Mucosa of rectum (tissue), 2 donors: ENCODE data around the gene NRCAM.
A peak's percentile ranks its signal among the peaks of the same experiment; 100 is the strongest.

Source experiments
- H3K27ac ChIP-seq, 2 donors: one replicate each; pipeline ENCODE4 v1.7.0; 2013; ENCODE audit warnings: inconsistent platforms in 2 of 2, low read depth in 2 of 2, low read length in 2 of 2
- H3K27me3 ChIP-seq, 2 donors: one replicate each; pipeline ENCODE4 v1.7.0; 2013; ENCODE audit warnings: low read length in 2 of 2; ENCODE audit not compliant: control insufficient read depth in 2 of 2, insufficient read depth in 2 of 2
- H3K36me3 ChIP-seq, 2 donors: one replicate each; pipeline ENCODE4 v1.7.0; 2013; ENCODE audit warnings: low read length in 2 of 2; ENCODE audit not compliant: control insufficient read depth in 2 of 2, insufficient read depth in 2 of 2
- H3K4me1 ChIP-seq, 2 donors: one replicate each; pipeline ENCODE4 v1.7.0; 2013; ENCODE audit warnings: low read length in 2 of 2, mild to moderate bottlenecking in 1 of 2; ENCODE audit not compliant: control insufficient read depth in 2 of 2, insufficient read depth in 2 of 2
- H3K4me3 ChIP-seq, 2 donors: one replicate each; pipeline ENCODE4 v1.7.0; 2013; ENCODE audit warnings: low read length in 2 of 2
- H3K9ac ChIP-seq, 2 donors: one replicate each; pipeline ENCODE4 v1.7.0; 2013; ENCODE audit warnings: low read length in 2 of 2, low read depth in 1 of 2, mild to moderate bottlenecking in 1 of 2
- H3K9me3 ChIP-seq, 2 donors: one replicate each; pipeline ENCODE4 v1.7.0; 2013; ENCODE audit warnings: low read length in 2 of 2; ENCODE audit not compliant: control insufficient read depth in 2 of 2
- donor health status: healthy.
- donor health status: Normal muscosa, but diverticular disease.

Gene NRCAM

GRCh38 chr7:108460964-108461363, 4.7 kb upstream of the NRCAM start:
- Histone ChIP-seq H3K27ac (no peak overlapping the region), H3K36me3 (no peaks in the 10 kb centered on the region), H3K27me3 (peaks cover 15 to 18% of the 10 kb centered on the region in 2 donors), H3K9ac (no peak overlapping the region), H3K9me3 (no peaks in the 10 kb centered on the region), H3K4me1 (no peaks in the 10 kb centered on the region), H3K4me3 (no peak overlapping the region)

GRCh38 chr7:108459922-108460551, 3.8 kb upstream of the NRCAM start:
- Histone ChIP-seq H3K27ac (no peak overlapping the region), H3K4me3 (no peak overlapping the region), H3K4me1 (peaks cover 0 to 7% of the 10 kb centered on the region in 2 donors), H3K9ac (no peak overlapping the region), H3K36me3 (no peaks in the 10 kb centered on the region), H3K27me3 (peaks cover 15 to 25% of the 10 kb centered on the region in 2 donors), H3K9me3 (no peaks in the 10 kb centered on the region)

DNA sequence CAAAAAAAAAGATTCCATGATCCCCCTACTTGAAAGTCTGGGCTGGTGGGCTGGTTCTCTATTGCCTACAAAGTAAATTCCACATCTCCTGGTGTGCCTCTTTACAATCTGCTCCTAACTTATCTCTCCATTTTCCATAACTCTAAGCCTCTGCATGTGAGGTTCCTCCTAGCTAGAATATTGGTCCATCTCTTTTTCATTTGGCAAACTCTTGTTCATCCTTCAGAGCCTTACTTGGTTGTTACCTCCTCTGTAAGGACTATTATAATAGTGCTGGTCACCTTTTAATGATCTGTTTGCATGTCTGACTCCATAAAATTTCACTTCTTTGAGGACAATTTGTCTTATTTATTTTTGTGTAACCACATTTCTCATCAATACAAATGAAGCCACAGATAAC, 1.6 kb upstream of the NRCAM start:
- no peaks in the 10 kb centered on the region for H3K9me3 ChIP-seq
- H3K9ac ChIP-seq: no peak overlapping the region
- H3K4me3 ChIP-seq: no peak overlapping the region
- peaks cover 0 to 8% of the 10 kb centered on the region in 2 donors for H3K4me1 ChIP-seq
- H3K36me3 ChIP-seq: no peaks in the 10 kb centered on the region
- H3K27me3 ChIP-seq: peaks cover 22 to 42% of the 10 kb centered on the region in 2 donors
- H3K27ac ChIP-seq: no peak overlapping the region

- H3K9ac ChIP-seq: no peak overlapping the region
- no peaks in the 10 kb centered on the region for H3K9me3 ChIP-seq
- H3K4me3 ChIP-seq: no peak overlapping the region
- H3K4me1 ChIP-seq: peaks cover 0 to 8% of the 10 kb centered on the region in 2 donors
- no peak overlapping the region for H3K27ac ChIP-seq
- H3K27me3 ChIP-seq: peaks cover 24 to 49% of the 10 kb centered on the region in 2 donors
- no peaks in the 10 kb centered on the region for H3K36me3 ChIP-seq
These were observed 757 bp upstream of the NRCAM start for GRCh38 chr7:108456845-108457540.

DNA sequence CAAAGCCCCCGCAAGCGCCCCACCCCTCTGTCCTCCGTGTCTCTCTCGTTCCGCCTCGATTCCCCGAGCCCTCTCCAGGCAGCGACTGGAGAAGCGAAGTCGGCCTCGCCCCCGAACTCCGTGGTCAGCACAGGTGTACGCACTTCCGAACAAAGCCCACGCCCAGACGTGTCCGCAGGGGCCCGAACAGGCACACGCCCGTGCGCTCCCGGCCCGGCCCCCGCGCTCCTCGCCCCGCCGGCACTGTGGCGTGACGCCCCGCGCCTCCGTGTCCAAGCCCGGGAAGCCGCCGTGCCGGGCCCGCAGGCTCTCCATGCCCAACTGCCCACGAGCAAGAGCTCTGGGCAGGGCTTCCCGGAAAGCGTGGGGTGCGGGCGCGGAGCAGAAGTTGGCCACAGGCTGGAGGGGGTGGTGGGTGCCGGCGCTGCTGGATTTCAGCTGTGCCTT, 662 bp downstream of the NRCAM start:
- Histone ChIP-seq H3K27me3 (peaks cover 24 to 49% of the 10 kb centered on the region in 2 donors), H3K9ac (no peak overlapping the region), H3K4me3 (peak overlapping the region; percentile 35 to 52), H3K36me3 (no peaks in the 10 kb centered on the region), H3K4me1 (peaks cover 0 to 8% of the 10 kb centered on the region in 2 donors), H3K27ac (no peak overlapping the region), H3K9me3 (no peaks in the 10 kb centered on the region)

DNA sequence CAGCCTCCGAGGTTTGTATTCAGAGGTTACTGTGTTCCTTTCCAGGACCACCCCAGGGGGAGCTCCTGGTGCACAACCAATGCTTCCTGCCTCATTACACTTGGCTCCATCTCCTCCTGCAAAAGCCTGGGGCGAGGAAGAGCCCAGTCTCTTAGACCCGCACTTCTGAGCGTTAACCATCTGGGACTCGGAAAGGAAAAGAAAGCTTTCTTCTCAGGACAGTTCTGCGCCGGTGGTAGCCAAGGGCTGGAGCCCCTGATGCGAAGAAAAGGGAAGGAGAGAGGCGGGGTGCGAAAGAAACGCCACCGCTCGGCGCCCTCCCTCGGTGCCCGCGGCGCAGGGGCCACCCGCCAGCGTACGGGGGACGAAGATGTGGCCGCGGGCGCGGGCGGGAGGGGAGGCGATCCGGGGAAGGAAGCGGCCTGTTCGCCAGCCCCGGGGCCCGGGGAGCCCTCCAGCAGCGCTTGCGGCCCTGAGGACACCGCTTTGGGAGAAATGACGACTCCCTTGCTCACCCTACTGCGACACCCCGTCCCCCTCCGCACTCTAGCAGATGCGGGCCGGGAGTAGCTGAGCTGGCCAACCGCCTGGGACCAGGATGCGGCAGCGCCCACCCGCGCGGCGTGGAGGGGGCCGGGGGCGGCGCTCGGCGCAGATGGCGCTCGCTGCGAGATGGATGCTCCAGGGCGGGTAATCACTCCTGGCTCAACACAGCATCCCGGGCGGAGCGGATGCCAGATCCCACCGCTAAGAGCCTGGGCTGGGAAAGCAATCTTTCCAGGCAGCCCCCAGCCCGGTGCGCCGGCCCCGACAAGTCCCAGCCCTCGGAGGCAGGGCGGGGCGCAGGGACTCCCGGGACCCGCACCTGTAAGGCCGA, 1.3 kb downstream of the NRCAM start:
- Histone ChIP-seq H3K4me3 (peak overlapping the region; percentile 35 to 38), H3K27ac (no peak overlapping the region), H3K4me1 (peaks cover 0 to 8% of the 10 kb centered on the region in 2 donors), H3K9ac (no peak overlapping the region), H3K27me3 (peaks cover 24 to 49% of the 10 kb centered on the region in 2 donors), H3K9me3 (no peaks in the 10 kb centered on the region), H3K36me3 (no peaks in the 10 kb centered on the region)

- H3K9me3 ChIP-seq: no peaks in the 10 kb centered on the region
- no peaks in the 10 kb centered on the region for H3K36me3 ChIP-seq
- H3K4me1 ChIP-seq: peaks cover 0 to 8% of the 10 kb centered on the region in 2 donors
- peaks cover 24 to 46% of the 10 kb centered on the region in 2 donors for H3K27me3 ChIP-seq
- no peak overlapping the region for H3K9ac ChIP-seq
- peak overlapping the region in 1 of 2 donors; percentile 38 for H3K4me3 ChIP-seq
- no peak overlapping the region for H3K27ac ChIP-seq
These were observed 1.9 kb downstream of the NRCAM start for GRCh38 chr7:108454317-108454673.

DNA sequence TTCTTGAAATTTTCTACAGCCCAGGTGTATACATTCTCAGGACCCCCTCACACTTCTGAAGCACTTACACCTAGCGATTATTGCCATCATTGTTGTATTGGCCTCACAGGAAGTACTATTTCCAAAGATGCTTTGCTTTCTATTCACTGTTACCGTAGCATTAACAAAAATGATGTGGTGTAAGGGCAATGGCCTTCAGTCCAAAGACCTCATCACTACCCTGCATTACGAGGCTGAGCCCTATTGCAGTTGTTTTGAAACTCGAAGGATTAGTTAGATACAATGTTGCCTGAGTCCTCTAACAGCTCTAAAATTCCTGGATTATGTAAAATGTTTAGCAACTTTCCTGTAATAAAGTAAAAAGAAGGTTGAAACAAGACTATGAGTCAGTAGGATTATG, 2.9 kb downstream of the NRCAM start:
- Histone ChIP-seq H3K4me3 (no peak overlapping the region), H3K27ac (no peak overlapping the region), H3K4me1 (peaks cover 0 to 8% of the 10 kb centered on the region in 2 donors), H3K9ac (no peak overlapping the region), H3K9me3 (no peaks in the 10 kb centered on the region), H3K27me3 (peaks cover 22 to 41% of the 10 kb centered on the region in 2 donors), H3K36me3 (no peaks in the 10 kb centered on the region)

GRCh38 chr7:108452707-108453106, 3.5 kb downstream of the NRCAM start:
- H3K27ac ChIP-seq: no peak overlapping the region
- H3K4me3 ChIP-seq: no peak overlapping the region
- H3K36me3 ChIP-seq: no peaks in the 10 kb centered on the region
- peaks cover 0 to 8% of the 10 kb centered on the region in 2 donors for H3K4me1 ChIP-seq
- no peaks in the 10 kb centered on the region for H3K9me3 ChIP-seq
- H3K27me3 ChIP-seq: peaks cover 17 to 34% of the 10 kb centered on the region in 2 donors
- no peak overlapping the region for H3K9ac ChIP-seq
